Breast epithelium (tissue), 4 donors: ENCODE measurements around the gene ZMIZ1. TPM values are rescaled to one million over a fixed set of nuclear protein-coding genes. Genes with fewer than 3 reads are reported as not detected.

ENCODE experiments used
- DNase-seq, 2 donors: peaks; one replicate each; pipeline ENCODE4 v3.0.0-alpha.2; 2019; ENCODE audit warnings: low spot score in 2 of 2
- H3K27ac ChIP-seq, 2 donors: fragments of 200-600 bp; sonication (generic) in 1 of 2; one replicate each; pipeline ENCODE4 v1.5.1; 2016 to 2019; ENCODE audit warnings: mild to moderate bottlenecking in 1 of 2
- H3K27me3 ChIP-seq, 2 donors: fragments of 200-600 bp; sonication (generic) in 1 of 2; one replicate each; pipeline versions ENCODE4 v1.5.1 to v1.6.0; 2017 to 2019; ENCODE audit warnings: control low read depth in 1 of 2, mild to moderate bottlenecking in 1 of 2
- H3K36me3 ChIP-seq: fragments of 200-600 bp; one replicate; pipeline ENCODE4 v1.5.1; 2019
- H3K4me1 ChIP-seq, 2 donors: fragments of 200-600 bp; sonication (generic); one replicate each; pipeline ENCODE4 v1.5.1; 2016 to 2019; ENCODE audit warnings: control low read depth in 1 of 2
- H3K4me3 ChIP-seq, 3 donors: fragments of 200-600 bp; sonication (generic); 1 replicate in 2 of 3; 2 replicates in 1 of 3; pipeline ENCODE4 v1.5.1; 2016 to 2019; ENCODE audit warnings: mild to moderate bottlenecking in 3 of 3, moderate library complexity in 2 of 3
- H3K9me3 ChIP-seq, 2 donors: fragments of 200-600 bp; sonication (generic) in 1 of 2; one replicate each; pipeline ENCODE4 v1.5.1; 2016 to 2019; ENCODE audit warnings: control low read depth in 1 of 2
- POLR2A ChIP-seq: fragments of 450-650 bp; IDR thresholded peaks from one replicate; pipeline ENCODE4 v1.6.1; 2016; ENCODE audit warnings: antibody characterized with exemption, mild to moderate bottlenecking, moderate library complexity
- POLR2AphosphoS5 ChIP-seq, 3 donors: sonication (generic); formaldehyde crosslinking; IDR thresholded peaks; one replicate each; pipeline ENCODE4 v1.6.1; 2017; ENCODE audit warnings: antibody characterized with exemption in 3 of 3
- intact Hi-C: fragments of 100-400 bp; cut with DNase I; formaldehyde crosslinking; loops from one replicate; pipeline ENCODE4 v1.15.1; 2023; ENCODE audit warnings: low total_unique reads
- total RNA-seq, 3 donors: library from RNA; depleted of rRNA; stranded (reverse); fragments of >200 nt; gene quantifications; one replicate each; pipeline ENCODE4 v1.1.0, GENCODE V29; 2016
- TF ChIP-seq, protein P1 (sequence below), 3 donors: fragments of 450-650 bp; IDR thresholded peaks; one replicate each; pipeline ENCODE4 v1.5.1; 2016 to 2017; ENCODE audit warnings: antibody characterized with exemption in 3 of 3, mild to moderate bottlenecking in 3 of 3, moderate library complexity in 3 of 3

ZMIZ1 gene
- total RNA-seq, 3 donors from 2014 or later, result 34.4 to 63.7 (median 39.8) TPM

DNA sequence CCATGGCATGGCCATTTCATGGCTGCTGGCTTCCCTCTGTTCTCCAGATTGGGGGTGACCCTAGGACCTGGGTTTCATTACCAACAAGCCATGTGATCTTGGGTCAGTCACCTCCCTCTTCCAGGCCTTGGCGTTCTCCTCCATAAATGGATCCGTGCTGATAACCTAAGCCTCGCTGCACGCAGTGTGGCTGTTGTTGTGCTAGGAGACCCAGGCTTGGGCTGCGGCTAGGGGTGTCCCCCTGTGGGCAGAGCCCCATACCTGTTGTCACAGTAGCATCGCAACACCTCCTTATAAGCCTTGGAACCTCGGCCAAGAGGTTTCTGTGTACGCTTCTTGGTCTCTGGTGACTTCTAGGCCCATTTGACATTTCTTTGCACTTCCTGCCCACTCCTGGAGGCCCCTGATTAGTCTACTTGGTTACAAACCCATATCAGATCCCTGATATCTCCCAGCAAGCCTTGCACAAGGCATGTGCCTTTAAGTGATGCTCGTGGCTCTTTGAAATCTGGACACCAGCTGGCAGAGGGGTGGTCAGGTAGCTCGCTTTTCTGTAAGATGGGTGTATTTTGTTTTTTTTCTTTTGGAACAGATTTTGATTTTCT is 23.6 kb downstream of the ZMIZ1 start:
- Histone ChIP-seq H3K9me3 (no peaks in the 10 kb centered on the region), H3K36me3 (no peaks in the 10 kb centered on the region), H3K4me1 (peaks cover 14 to 39% of the 10 kb centered on the region in 2 donors), H3K4me3 (no peak overlapping the region), H3K27me3 (no peaks in the 10 kb centered on the region), H3K27ac (peak overlapping the region; percentile 57 to 93)
- TF ChIP-seq POLR2AphosphoS5 (IDR thresholded peaks at IDR 0.05), result no peak
- TF ChIP-seq, protein P1, sequence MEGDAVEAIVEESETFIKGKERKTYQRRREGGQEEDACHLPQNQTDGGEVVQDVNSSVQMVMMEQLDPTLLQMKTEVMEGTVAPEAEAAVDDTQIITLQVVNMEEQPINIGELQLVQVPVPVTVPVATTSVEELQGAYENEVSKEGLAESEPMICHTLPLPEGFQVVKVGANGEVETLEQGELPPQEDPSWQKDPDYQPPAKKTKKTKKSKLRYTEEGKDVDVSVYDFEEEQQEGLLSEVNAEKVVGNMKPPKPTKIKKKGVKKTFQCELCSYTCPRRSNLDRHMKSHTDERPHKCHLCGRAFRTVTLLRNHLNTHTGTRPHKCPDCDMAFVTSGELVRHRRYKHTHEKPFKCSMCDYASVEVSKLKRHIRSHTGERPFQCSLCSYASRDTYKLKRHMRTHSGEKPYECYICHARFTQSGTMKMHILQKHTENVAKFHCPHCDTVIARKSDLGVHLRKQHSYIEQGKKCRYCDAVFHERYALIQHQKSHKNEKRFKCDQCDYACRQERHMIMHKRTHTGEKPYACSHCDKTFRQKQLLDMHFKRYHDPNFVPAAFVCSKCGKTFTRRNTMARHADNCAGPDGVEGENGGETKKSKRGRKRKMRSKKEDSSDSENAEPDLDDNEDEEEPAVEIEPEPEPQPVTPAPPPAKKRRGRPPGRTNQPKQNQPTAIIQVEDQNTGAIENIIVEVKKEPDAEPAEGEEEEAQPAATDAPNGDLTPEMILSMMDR (IDR thresholded peaks at IDR 0.05), result no peak
- TF ChIP-seq POLR2A, result no peak
- intact Hi-C loops, result no loop called here
- DNase-seq, result no peak

DNA sequence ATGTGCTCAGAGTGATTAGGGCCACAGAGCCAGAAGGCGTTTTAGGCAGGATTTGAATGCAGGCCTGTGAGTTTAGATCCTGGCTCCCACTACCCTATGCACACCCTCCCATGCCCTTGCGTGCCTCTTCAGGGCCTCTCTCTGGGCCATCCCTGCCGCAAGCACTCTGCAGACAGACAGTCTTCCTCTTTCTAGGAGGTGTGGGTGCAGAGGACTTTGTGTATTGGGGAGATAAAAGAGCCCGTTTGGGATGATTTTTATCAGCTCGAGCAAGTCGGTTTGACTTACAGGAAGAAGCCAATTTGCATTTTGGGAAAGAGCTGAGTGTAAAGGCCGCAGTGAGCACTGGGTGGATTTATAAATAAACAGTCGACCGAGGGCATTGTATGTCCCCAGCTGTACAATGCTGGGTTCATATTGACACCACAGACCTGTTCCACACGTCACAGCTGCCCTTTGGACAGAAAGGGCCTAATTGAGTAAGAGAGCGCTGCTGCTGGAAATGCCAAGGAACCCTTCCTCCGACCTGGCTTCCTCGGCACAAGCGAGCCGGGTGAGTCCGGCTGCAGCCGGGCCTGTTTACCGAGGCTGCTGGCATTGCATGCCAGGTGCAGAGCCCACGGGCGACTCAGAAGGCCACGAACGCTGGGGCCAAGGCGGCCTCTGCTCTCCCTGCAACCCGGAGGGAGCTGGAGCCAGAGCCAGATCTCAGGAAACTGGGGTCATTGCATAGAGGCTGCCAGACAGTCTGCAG is 25.1 kb downstream of the ZMIZ1 start:
- Histone ChIP-seq H3K27me3 (no peaks in the 10 kb centered on the region), H3K36me3 (no peaks in the 10 kb centered on the region), H3K9me3 (no peaks in the 10 kb centered on the region), H3K4me3 (peak overlapping the region in 1 of 3 donors; percentile 10), H3K4me1 (peaks cover 11 to 35% of the 10 kb centered on the region in 2 donors), H3K27ac (peak overlapping the region; percentile 93 to 98)
- intact Hi-C loops, result no loop called here
- DNase-seq, result peak; percentile 84 to 89
- TF ChIP-seq, protein P1 (IDR thresholded peaks at IDR 0.05), result no peak
- TF ChIP-seq POLR2AphosphoS5 (IDR thresholded peaks at IDR 0.05) (peak; percentile 58 to 75 (median 70)), POLR2A (no peak)

DNA sequence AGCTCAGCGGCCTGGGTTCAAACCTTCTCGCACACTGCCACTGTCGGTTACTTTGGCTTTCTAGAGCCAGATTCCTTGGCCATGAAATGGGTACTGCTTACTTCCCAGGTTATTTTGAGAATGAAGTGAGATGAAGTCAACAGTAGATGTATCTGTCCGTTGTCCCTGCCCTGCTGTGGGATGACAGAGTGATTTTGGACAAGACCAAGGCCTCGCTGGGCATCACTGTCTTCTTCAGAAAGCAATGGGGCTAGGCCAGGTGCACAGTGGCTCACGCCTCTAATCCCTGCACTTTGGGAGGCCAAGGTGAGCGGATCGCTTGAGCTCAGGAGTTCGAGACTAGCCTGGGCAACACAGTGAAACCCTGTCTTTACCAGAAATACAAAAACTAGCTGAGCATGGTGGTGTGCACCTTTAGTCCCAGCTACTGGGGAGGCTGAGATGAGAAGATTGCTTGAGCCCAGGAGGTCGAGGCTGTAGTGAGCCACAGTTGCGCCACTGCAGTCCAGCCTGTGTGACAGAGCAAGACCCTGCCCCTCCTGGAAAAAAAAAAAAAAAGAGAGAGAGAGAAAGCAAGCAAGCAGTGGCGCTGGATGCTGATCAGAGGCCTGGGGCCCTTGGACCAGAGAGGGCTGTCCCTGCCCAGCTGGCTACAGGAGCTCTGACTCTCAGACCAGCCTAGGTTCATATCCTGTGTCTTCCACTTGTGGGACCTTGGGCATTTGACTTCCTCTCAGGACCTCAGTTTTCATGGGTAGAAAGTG is 25.8 kb downstream of the ZMIZ1 start:
- Histone ChIP-seq H3K27ac (peak overlapping the region; percentile 93 to 98), H3K4me1 (peaks cover 11 to 35% of the 10 kb centered on the region in 2 donors), H3K27me3 (no peaks in the 10 kb centered on the region), H3K9me3 (no peaks in the 10 kb centered on the region), H3K36me3 (no peaks in the 10 kb centered on the region), H3K4me3 (peak overlapping the region in 1 of 3 donors; percentile 10)
- intact Hi-C loops, result no loop called here
- TF ChIP-seq, protein P1 (IDR thresholded peaks at IDR 0.05), result no peak
- no peak for DNase-seq

DNA sequence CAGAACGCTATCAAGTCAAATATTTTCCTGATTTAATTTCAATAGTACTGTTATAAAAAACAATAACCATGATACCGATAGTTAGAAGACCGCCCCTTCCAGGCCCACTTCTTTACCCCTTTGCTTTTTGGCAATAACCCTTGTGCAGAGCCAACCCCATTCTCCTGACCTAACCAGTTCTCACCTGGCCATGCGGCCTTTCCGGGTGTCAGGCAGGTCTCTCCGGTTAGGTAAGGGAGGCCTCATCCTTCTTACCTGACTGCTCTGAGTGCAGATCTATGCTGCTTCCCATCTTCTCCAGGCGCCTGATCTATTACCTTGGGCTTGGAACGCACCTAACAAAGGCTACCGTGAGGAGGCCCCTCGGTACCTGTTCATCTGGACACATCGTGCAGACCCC is 26.6 kb downstream of the ZMIZ1 start:
- DNase-seq, result peak in 1 of 2 donors; percentile 65
- Histone ChIP-seq H3K4me3 (no peak overlapping the region), H3K36me3 (no peaks in the 10 kb centered on the region), H3K27me3 (no peaks in the 10 kb centered on the region), H3K27ac (peak overlapping the region; percentile 93 to 98), H3K9me3 (no peaks in the 10 kb centered on the region), H3K4me1 (peaks cover 11 to 29% of the 10 kb centered on the region in 2 donors)
- intact Hi-C loops, result no loop called here
- TF ChIP-seq, protein P1 (IDR thresholded peaks at IDR 0.05), result no peak
- peak in 1 of 3 donors; percentile 64 for TF ChIP-seq POLR2AphosphoS5 (IDR thresholded peaks at IDR 0.05)
